Measurements from ENCODE around the gene ZNF385B.

Gene ZNF385B

DNA sequence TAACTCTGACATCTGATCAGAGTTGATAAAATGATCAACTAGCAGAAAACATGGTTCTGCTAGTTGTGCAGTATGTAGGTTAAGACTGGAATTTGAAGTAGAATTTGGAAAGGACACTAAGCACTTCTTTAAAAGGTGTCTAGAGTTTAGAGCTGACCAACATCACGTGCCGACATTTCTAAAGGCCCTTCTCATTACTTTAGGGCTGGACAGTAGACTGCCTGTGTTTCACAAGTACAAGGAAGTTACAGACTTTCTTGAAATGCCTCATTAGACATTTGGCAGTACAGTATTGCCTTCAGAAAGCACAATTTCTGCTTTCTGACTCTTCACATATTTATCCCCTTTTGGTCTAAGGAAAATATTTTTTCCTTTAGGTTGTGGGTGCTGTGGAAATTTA lies 255.3 kb downstream of the ZNF385B start:
- Mint-ChIP-seq H3K9me3 (peaks cover 4% of the 10 kb centered on the region), H3K27ac (no peak overlapping the region), H3K4me3 (no peak overlapping the region), H3K36me3 (ENCODE audit: low read depth) (no peaks in the 10 kb centered on the region), H3K4me1 (ENCODE audit: low read depth) (no peaks in the 10 kb centered on the region), H3K27me3 (no peaks in the 10 kb centered on the region)

DNA sequence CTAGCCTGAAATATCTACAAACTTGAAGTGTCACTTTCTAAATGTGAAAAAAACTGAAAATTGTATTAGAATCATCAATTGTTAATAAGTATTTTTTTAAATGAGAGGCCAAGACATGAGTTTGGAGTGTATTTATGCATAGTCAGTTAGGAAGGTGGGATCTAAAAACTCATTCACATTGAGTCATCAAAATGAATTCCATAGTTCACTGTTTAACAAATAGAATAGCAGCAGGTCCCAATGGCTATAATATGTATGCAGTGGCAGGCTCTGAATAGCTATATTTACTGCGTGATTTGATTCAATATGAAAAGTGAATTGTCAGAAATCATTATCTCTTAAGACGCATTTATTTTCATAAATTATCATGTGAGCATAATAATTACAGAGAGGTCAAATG lies 256.1 kb downstream of the ZNF385B start:
- H3K27ac Mint-ChIP-seq, result no peak overlapping the region
- no peak overlapping the region for H3K4me3 Mint-ChIP-seq
- no peaks in the 10 kb centered on the region for H3K36me3 Mint-ChIP-seq (ENCODE audit: low read depth)

DNA sequence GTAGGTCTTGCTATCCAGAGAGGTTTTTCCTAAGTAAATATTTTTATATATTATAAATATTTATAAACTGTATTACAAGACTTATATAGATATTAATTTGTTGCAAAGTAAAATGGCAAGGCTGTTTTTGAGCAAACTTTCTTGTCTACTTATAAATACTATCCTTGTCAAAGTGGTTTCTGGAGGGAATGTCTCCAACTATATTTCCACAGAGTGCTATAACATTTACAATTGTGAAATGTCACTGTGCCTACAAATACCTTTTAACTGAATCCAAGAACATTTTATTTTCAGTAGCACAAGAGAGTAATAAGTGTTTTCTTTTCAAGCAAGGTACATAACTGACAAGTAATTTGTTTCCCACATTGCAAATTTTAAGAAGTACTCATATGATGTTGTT lies 256.8 kb downstream of the ZNF385B start:
- H3K27ac Mint-ChIP-seq, result no peak overlapping the region
- no peak overlapping the region for H3K4me3 Mint-ChIP-seq
- no peaks in the 10 kb centered on the region for H3K4me1 Mint-ChIP-seq (ENCODE audit: low read depth)
- H3K27me3 Mint-ChIP-seq, result no peaks in the 10 kb centered on the region
- H3K9me3 Mint-ChIP-seq, result peaks cover 4% of the 10 kb centered on the region
- no peaks in the 10 kb centered on the region for H3K36me3 Mint-ChIP-seq (ENCODE audit: low read depth)

More for the DNA sequence above, 256.1 kb downstream of the ZNF385B start:
- H3K9me3 Mint-ChIP-seq, result peaks cover 4% of the 10 kb centered on the region
- no peaks in the 10 kb centered on the region for H3K4me1 Mint-ChIP-seq (ENCODE audit: low read depth)
- no peaks in the 10 kb centered on the region for H3K27me3 Mint-ChIP-seq

DNA sequence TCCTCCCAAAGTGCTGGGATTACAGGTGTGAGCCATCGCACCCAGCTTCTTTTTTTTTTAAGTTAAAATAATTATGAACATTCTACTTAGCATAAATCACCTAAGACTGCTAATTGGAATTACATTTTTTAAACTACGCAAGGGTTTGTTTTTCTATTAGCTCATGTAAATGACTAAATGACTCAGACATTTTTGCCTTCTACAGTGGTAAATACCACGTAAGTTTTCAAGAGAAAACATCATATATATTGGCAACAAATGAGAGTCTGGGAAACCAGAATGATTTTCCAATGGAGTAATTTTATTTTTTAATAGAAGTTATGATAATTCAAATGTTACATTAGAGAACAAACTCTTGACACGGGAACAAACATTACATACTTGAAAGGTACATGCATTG lies 259.0 kb downstream of the ZNF385B start:
- Mint-ChIP-seq H3K4me1 (ENCODE audit: low read depth) (no peaks in the 10 kb centered on the region), H3K27me3 (no peaks in the 10 kb centered on the region), H3K9me3 (no peaks in the 10 kb centered on the region), H3K36me3 (ENCODE audit: low read depth) (no peaks in the 10 kb centered on the region), H3K4me3 (no peak overlapping the region), H3K27ac (no peak overlapping the region)

DNA sequence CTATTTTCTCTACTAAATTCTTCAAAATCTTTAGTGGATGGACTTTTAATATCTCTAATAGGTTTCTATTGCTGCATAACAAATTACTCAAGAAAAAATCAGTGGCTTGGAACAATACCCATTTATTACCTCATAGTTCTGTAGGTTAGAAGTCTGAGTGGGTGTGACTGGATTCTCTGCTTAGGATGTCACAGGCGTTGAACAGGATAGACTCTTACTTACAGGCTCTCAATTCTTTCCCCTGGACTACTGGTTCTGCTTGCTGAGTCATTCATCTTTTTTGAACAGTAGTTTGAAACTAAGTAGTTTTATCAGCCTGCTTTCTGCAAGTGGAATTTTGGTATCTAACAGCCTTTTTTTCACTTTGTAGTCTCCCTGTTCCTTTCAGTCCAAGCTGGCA lies 265.4 kb downstream of the ZNF385B start:
- no peak overlapping the region for H3K4me3 Mint-ChIP-seq
- no peaks in the 10 kb centered on the region for H3K36me3 Mint-ChIP-seq (ENCODE audit: low read depth)
- no peaks in the 10 kb centered on the region for H3K4me1 Mint-ChIP-seq (ENCODE audit: low read depth)
- no peak overlapping the region for H3K27ac Mint-ChIP-seq
- no peaks in the 10 kb centered on the region for H3K27me3 Mint-ChIP-seq
- no peaks in the 10 kb centered on the region for H3K9me3 Mint-ChIP-seq

DNA sequence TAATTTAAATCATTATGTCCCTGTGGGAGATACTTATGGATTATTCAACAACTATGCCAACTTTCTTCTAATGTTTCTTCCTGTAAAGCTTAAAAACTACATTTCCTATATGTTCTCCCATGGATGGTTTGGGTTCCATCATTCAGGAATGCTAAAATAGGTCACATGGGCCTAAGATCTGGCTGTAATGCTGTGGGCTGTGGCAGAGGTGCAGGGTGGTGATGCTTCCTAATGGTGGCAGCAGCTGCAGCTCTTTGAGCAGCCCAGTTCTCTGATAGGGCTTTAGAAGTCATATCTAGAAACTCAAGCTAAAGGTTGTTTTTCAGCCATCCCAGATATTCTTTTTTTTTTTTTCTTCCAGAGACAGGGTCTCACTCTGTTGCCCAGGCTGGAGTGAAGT lies 266.1 kb downstream of the ZNF385B start:
- H3K27me3 Mint-ChIP-seq, result no peaks in the 10 kb centered on the region
- H3K4me3 Mint-ChIP-seq, result no peak overlapping the region
- H3K9me3 Mint-ChIP-seq, result no peaks in the 10 kb centered on the region
- H3K4me1 Mint-ChIP-seq (ENCODE audit: low read depth), result no peaks in the 10 kb centered on the region
- no peaks in the 10 kb centered on the region for H3K36me3 Mint-ChIP-seq (ENCODE audit: low read depth)
- H3K27ac Mint-ChIP-seq, result no peak overlapping the region

DNA sequence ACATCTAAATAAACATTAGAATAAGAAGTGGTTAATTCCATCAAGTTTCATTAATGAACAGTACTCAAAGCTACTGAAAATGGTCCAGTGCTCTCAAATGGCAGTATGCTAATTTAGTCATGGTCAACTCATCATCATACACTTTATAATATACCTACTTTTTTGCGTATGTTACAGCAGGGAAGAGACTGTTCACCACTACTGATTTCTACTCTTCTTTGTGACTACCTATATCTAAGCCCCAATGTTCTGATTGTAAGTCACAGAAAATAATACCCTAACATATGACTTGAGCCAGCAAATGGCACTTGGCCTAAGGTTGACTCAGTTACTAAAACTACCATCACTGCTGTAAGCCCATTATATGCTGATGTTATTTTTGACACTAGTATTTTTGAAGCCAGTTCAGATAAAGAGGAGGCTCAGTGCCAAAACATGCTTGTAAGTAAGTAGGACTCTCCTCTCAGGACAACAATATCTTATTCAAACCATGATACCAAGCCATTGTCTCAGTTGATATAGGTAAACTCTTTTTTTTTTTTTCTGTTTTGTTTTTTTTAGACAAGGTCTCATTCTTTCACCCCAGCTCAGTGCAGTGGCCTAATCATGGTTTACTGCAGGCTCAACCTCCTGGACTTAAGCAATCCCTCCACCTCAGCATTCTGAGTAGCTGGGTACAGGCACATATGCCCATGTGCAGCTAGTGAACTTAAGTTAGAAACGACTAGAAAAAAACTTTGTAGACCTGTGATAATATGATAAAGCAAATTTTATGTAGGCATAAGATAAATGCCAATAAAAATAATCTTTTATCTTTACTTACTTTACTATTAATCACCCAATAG lies 266.9 kb downstream of the ZNF385B start:
- Mint-ChIP-seq H3K9me3 (no peaks in the 10 kb centered on the region), H3K27me3 (no peaks in the 10 kb centered on the region), H3K4me1 (ENCODE audit: low read depth) (no peaks in the 10 kb centered on the region), H3K36me3 (ENCODE audit: low read depth) (no peaks in the 10 kb centered on the region), H3K27ac (no peak overlapping the region), H3K4me3 (no peak overlapping the region)

DNA sequence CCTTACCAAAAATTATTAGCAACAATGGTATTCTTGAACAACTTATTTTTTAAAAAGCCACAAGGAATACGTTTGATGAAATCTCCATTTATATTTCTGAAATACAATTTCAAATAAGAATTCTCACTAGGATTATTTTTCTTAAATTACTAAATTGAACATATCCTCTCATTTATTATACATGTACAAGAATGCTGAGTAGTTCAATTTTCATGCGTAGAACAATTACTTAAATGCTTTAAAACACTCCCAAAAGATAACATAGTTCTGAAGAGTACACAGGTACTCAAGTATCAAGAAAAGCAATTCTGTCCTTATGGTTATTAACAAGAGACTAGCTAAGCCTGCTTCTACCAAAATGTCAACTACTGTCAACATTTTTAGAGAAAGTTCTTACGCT lies 268.1 kb downstream of the ZNF385B start:
- H3K27ac Mint-ChIP-seq, result no peak overlapping the region
- H3K4me1 Mint-ChIP-seq (ENCODE audit: low read depth), result no peaks in the 10 kb centered on the region
- no peaks in the 10 kb centered on the region for H3K9me3 Mint-ChIP-seq
- no peak overlapping the region for H3K4me3 Mint-ChIP-seq
- H3K36me3 Mint-ChIP-seq (ENCODE audit: low read depth), result no peaks in the 10 kb centered on the region
- H3K27me3 Mint-ChIP-seq, result no peaks in the 10 kb centered on the region

DNA sequence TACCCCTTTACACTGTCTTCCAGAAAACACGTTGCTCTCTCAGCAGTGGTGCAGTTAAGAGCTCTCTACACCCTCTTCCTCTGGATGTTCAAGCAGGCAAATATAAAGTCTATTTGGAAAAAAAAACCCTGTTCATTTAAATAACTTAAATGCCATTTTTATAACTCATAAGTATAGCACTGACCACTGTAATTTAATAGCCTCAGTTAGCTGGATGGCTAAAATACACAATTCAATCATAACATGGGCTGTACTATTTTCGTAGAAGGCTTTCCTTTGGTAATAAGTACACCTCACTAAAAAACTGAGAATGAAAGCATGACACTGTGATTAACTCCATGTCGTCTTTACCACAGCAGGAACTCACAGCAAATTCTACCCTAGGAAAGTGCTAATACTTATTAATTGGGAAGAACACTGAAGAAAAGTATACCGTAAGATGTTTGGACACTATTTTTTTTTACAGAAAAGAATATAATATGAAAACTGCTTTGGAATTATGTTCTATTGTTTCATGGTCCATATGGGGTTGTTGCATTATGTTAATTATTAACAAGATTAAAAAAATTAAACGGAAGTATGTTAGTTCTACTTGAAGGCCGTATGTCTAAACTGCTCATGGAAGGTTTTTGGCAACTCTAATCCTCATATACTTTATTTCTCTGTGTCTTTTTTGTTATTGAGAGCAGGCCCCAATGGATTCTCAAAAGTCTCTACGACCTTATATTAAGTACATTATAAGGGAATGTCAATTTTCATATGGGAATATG lies 269.1 kb downstream of the ZNF385B start:
- H3K36me3 Mint-ChIP-seq (ENCODE audit: low read depth), result no peaks in the 10 kb centered on the region
- no peaks in the 10 kb centered on the region for H3K4me1 Mint-ChIP-seq (ENCODE audit: low read depth)
- H3K27me3 Mint-ChIP-seq, result no peaks in the 10 kb centered on the region
- no peak overlapping the region for H3K27ac Mint-ChIP-seq
- H3K9me3 Mint-ChIP-seq, result no peaks in the 10 kb centered on the region
- no peak overlapping the region for H3K4me3 Mint-ChIP-seq

DNA sequence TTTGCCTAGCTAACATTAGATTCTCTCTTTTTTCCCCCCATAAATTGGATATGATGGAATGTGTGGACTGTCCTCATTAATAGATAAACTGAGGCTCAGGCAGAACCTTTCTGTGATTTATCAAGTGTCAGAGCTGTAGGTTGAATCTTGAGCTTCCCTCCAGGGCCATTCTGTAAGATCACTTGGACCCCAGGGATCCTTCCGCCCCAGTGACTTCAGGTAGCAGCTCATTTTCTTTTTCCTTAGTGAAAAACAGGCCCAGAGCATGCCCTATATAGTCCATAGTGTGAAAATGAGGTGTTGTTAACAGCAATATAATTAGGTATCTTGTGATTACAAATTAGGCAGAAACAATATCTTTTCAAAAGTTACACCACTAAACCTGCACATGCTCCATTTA lies 269.7 kb downstream of the ZNF385B start:
- H3K27ac Mint-ChIP-seq, result no peak overlapping the region
- no peaks in the 10 kb centered on the region for H3K36me3 Mint-ChIP-seq (ENCODE audit: low read depth)
- H3K4me1 Mint-ChIP-seq (ENCODE audit: low read depth), result no peaks in the 10 kb centered on the region
- H3K27me3 Mint-ChIP-seq, result no peaks in the 10 kb centered on the region
- no peaks in the 10 kb centered on the region for H3K9me3 Mint-ChIP-seq
- no peak overlapping the region for H3K4me3 Mint-ChIP-seq

DNA sequence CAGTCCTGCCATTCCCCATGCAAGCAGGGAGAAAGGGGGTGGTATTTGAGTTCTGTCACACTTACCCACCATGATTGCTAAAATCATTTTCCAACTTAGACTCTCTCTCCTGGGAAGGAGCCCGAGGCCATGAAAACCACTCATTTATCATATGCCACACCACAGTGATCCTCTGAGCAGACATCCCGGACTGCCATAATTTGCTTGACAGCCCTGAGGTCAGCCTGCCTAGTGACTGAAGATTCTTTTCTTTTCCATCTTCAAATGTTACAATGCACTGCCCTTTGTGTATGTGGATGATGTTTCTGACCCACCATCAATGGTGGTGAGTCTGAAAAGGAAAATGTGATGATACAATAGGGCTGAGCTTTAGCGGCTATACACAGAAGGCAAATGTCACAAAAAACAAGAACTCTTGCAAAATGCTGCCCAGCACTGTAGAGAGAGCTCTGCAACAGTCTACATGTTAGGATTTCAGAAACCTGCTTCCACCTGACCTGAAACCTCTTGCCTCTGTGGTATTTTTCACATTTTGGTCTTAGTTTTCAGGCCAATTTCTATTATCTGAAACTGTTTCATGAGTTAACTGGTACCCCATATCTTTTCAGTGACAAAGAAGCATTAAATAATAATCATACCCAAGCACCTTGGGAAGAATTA lies 272.8 kb downstream of the ZNF385B start:
- no peaks in the 10 kb centered on the region for H3K36me3 Mint-ChIP-seq (ENCODE audit: low read depth)
- no peaks in the 10 kb centered on the region for H3K27me3 Mint-ChIP-seq
- H3K4me1 Mint-ChIP-seq (ENCODE audit: low read depth), result no peaks in the 10 kb centered on the region
- H3K27ac Mint-ChIP-seq, result no peak overlapping the region
- no peaks in the 10 kb centered on the region for H3K9me3 Mint-ChIP-seq
- no peak overlapping the region for H3K4me3 Mint-ChIP-seq

DNA sequence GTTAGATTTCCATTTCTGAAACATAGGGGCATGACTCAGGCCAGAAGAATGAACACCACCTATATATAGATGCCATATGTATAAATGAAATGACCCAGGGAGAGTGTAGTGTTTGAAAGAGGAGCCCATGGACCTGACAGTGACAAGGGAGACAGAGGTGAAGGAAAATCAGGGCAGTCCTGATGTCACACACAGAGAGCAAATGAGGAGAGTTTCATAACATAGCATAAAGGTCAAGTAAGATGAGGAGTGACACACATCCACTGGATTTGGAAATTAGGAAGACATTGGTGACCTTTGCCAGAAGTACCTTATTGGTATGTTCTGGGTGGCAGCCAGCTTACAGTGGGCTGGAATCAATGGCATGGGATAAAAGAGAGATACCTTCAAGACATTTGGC lies 276.7 kb downstream of the ZNF385B start:
- Mint-ChIP-seq H3K4me3 (no peak overlapping the region), H3K4me1 (ENCODE audit: low read depth) (no peaks in the 10 kb centered on the region), H3K9me3 (no peaks in the 10 kb centered on the region), H3K27ac (no peak overlapping the region), H3K36me3 (ENCODE audit: low read depth) (no peaks in the 10 kb centered on the region), H3K27me3 (no peaks in the 10 kb centered on the region)

DNA sequence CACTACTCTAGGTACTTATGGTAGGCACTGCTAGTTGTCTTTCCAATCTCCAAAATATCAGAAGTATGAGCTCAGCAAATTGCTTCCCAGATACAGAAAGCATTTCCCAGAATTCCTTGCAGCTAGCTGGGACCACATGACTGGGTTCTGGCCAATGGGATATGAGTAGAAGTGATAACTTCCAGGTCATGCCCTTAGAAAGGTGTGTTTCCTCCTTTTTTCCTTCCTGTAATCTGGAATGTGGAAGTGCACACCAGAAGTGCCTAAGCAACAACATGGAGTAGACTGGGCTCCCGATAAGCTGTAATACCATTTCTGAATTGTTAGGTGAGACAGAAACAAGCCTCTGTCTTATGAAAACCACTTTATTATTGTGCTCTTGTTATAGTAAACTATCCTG lies 279.8 kb downstream of the ZNF385B start:
- H3K4me3 Mint-ChIP-seq, result no peak overlapping the region
- H3K36me3 Mint-ChIP-seq (ENCODE audit: low read depth), result no peaks in the 10 kb centered on the region
- H3K27me3 Mint-ChIP-seq, result no peaks in the 10 kb centered on the region
- no peak overlapping the region for H3K27ac Mint-ChIP-seq
- no peaks in the 10 kb centered on the region for H3K9me3 Mint-ChIP-seq
- H3K4me1 Mint-ChIP-seq (ENCODE audit: low read depth), result no peaks in the 10 kb centered on the region

DNA sequence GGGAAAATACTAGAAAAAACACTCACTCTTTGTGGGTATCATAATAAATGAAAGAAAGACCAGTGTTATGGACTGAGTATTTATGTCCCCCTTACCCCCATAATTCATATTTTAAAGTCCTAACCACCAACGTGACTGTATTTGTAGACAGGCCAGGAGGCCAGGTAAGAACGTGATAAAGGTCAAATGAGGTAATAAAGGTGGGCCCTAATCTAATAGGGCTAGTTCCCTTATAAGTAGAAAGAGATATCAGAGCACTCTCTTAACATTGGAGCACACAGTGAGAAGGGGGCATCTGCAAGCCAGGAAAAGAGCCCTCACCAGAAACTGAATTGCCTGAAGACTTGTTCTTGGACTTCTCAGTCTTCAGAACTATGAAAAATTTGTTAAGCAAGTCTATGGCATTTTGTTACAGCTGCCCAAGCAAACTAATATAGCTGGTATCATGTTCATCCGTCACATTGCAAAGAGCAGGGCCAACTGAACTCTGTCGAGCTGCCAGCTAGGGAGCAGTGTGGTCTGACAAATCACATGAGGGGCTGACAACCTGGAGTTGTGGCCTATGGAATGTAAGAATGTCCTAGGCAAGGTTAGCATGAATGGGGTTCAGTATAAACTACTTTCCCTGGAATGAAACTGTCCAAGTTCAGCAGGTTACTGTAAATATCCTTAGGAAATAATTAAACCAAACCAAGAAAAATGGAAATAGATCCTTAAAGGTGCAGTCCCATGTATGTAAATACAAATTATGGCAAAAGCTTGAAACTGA lies 280.9 kb downstream of the ZNF385B start:
- no peaks in the 10 kb centered on the region for H3K27me3 Mint-ChIP-seq
- H3K36me3 Mint-ChIP-seq (ENCODE audit: low read depth), result no peaks in the 10 kb centered on the region
- H3K27ac Mint-ChIP-seq, result no peak overlapping the region
- no peaks in the 10 kb centered on the region for H3K9me3 Mint-ChIP-seq
- no peak overlapping the region for H3K4me3 Mint-ChIP-seq
- no peaks in the 10 kb centered on the region for H3K4me1 Mint-ChIP-seq (ENCODE audit: low read depth)

DNA sequence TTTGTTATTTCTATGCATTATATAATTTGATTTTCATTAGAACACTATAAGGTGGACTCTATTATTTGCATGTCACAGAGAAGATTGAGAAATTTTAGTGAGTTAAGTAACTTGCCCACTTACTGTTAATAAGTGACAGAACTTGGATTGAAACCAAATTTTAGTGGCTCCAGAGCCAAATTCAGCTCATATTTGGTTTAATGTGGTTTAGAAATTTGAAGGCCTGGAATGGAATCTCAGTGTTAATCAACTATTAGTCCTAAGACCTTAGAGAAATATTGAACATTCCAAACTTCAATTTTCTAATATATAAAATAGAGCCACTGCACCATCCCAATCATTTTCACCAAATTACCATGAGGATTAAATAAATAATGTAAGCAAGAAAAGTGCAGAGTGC lies 281.6 kb downstream of the ZNF385B start:
- H3K27ac Mint-ChIP-seq, result no peak overlapping the region
- no peaks in the 10 kb centered on the region for H3K36me3 Mint-ChIP-seq (ENCODE audit: low read depth)
- H3K9me3 Mint-ChIP-seq, result no peaks in the 10 kb centered on the region
- no peak overlapping the region for H3K4me3 Mint-ChIP-seq
- H3K27me3 Mint-ChIP-seq, result no peaks in the 10 kb centered on the region
- H3K4me1 Mint-ChIP-seq (ENCODE audit: low read depth), result no peaks in the 10 kb centered on the region

Measured in stimulated activated naive CD8-positive, alpha-beta T cell treated with anti-CD3 and anti-CD28 coated beads, Interleukin-15, Interleukin-2, amounts not matched to agents 100 ng/mL and 50 ng/mL, for 24 hours (primary cell).